GM23338 (cell line): ENCODE results near the gene UBE2R2.

Source experiments
- CTCF ChIP-seq, 2 experiments: fragments of 200-600 bp in 1 of 2; sonication (generic) in 1 of 2; conservative IDR thresholded peaks; 2 replicates each; pipeline versions ENCODE4 v1.5.1 to v1.6.1; 2016 to 2017; ENCODE audit warnings: antibody characterized with exemption in 2 of 2, low read depth in 2 of 2, mild to moderate bottlenecking in 2 of 2, moderate library complexity in 1 of 2
- EZH2phosphoT487 ChIP-seq: fragments of 200-600 bp; sonication (generic); IDR thresholded peaks from one replicate; pipeline ENCODE4 v1.8.1; 2018; ENCODE audit warnings: antibody characterized with exemption; ENCODE audit not compliant: unreplicated experiment
- JUNB ChIP-seq: IDR thresholded peaks from one replicate; pipeline ENCODE4 v1.6.1; 2016; ENCODE audit warnings: antibody characterized with exemption; ENCODE audit not compliant: unreplicated experiment

- TF ChIP-seq EZH2phosphoT487 (no peak), CTCF (conservative IDR thresholded peaks at IDR 0.05; ENCODE audit: low read depth in 2 of 2) (no peak), JUNB (no peak)
These were observed 142.8 kb downstream of the UBE2R2 start for GRCh38 chr9:33959725-33960124.
